Right renal cortex interstitium (tissue), 3 donors: Measurements from ENCODE around the gene ZNF586. TPM values are rescaled to one million over a fixed set of nuclear protein-coding genes. Genes with fewer than 3 reads are reported as not detected.
"Not testable (repeated sequence)": the region's sequence is repeated elsewhere in the genome, so short reads cannot be mapped to it uniquely, and the experiment has no call there.

Experiments
- DNase-seq, 3 donors: peaks; one replicate each; pipeline ENCODE4 v3.0.0-alpha.2; 2013; ENCODE audit warnings: low read depth in 3 of 3, low spot score in 2 of 3
- polyA plus RNA-seq, 3 donors: library from polyadenylated mRNA; unstranded; fragments of 120-200 nt; gene quantifications; one replicate each; pipeline ENCODE4 v1.2.1, GENCODE V29; 2013; ENCODE audit not compliant: insufficient read length in 3 of 3

Gene ZNF586
- polyA plus RNA-seq, 3 donors = 20.8 to 22.3 (median 20.9) TPM

DNA sequence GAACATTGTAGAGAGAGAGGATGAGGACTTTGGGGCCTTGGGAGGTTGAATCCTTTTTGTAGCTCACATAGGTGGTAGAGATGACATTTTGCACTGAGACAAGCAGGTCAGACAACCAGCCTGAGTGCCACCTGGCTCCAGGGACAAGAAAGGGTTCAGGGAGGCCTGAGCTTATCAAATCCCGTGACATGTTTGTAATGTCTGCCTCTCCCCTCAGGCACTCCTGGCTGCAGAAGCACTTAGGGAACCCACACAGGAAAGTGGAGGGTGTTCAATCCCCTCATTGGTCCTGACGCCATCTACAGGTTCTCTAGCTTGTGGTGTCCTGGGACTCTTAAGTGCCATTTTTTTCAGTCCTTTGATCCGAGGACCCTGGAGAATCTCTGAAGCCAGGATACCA lies 51.6 kb downstream of the ZNF586 start:
- DNase-seq = not testable (repeated sequence)

DNA sequence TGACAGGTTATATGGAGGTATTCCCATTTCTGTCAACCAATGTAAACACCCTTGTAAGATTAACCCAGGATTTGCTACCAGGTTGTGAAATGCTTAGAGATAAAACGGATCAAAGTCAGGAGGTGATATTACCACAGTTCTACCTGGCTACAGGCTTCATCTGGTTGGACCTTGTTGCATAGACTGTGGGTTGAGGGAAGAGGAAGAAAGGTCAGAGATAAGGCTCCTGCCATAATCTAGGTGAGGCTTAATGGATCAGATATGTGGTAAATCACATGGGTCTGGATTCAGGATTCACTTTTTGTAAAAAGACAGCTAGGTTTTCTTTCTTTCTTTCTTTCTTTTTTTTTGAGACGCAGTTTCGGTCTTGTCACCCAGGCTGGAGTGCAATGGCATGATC lies 52.0 kb downstream of the ZNF586 start:
- not testable (repeated sequence) for DNase-seq

DNA sequence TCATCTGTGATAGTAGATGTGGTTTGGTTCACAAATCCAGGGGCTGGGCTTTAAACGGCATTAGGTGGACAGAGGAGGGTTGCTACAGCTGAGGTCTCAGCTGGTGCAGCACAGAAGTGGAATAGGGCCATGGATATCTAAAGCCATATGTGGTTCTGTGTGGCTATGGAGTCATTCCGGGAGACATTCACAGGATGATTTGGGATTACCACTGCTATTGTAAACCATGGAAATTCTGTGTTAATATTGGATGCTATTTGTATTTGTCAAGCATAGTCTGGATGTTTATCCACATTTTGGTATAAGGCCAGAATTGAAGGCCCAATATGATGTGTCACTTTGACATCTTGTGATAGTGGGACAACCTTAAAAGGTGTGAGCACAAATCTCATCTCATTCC lies 53.7 kb downstream of the ZNF586 start:
- DNase-seq = not testable (repeated sequence)

DNA sequence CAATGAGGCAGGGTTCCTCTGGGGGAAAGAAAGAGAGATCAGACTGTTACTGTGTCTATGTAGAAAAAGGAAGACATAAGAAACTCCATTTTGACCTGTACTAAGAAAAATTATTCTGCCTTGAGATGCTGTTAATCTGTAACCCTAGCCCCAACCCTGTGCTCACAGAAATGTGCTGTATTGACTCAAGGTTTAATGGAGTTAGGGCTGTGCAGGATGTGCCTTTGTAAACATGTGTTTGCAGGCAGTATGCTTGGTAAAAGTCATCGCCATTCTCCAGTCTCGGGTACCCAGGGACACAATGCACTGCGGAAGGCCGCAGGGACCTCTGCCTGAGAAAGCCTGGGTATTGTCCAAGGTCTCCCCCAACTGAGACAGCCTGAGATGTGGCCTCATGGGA lies 54.1 kb downstream of the ZNF586 start:
- not testable (repeated sequence) for DNase-seq

DNA sequence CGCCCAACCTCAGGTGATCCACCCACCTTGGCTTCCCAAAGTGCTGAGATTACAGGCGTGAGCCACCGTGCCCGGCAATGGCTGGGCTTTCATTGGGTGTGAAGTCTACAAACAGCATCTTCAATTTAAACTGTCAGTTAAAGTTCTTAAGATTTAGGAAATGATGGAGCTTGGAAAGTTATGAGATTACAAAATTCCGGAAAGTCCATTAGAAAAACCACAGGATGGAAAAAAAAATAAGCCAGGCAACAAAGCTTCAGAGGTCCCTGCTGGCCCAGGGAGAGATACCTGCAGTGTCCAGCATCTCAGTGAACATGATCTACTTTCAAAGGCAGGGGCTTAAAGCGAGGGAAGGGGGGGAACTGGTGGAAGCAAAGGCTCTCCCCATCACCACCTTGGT lies 56.0 kb downstream of the ZNF586 start:
- DNase-seq = no peak

DNA sequence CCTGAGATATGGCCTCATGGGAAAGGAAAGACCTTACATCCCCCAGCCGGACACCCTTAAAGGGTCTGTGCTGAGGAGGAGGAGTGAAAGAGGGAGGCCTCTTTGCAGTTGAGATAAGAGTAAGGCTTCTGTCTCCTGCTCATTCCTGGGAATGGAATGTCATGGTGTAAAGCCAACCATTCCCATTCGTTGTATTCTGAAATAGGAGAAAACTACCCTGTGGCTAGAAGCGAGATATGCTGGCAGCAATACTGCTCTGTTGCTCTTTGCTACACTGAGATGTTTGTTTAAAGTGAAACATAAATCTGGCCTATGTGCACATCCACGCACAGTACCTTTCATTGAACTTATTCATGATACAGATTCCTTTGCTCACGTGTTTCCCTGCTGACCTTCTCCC lies 59.8 kb downstream of the ZNF586 start:
- no peak for DNase-seq

DNA sequence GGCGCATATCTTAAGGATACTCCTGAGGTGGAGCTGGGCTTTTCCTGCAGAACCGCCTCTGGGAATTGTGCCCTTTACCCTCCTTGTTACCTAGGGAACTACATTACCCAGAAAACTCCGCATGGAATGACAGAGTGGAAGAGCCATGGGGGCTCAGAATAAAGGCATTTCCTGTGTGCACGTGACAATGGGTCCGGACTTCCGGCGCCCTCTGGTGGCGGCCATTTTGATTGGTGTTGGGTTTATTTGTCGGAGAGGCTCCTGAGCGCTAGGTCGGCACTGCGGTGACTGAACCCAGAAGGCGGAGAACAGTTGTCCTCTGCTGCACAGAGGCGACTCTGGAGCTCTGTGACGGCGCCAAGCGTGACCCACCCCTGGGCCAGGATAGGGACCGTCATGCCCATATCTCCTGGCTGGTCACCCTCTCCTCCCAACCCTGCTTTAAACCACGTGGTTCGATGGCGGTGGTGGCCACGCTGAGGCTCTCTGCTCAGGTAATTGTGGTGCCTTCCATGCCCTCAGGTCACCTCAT lies 60.7 kb downstream of the ZNF586 start, which contains the start of gene ZNF587B:
TSS of gene ZNF587B (plus strand) at position 229 of the 532 bp plus-strand sequence. CDS start at position 459, 230 bp downstream.
- peak in 1 of 3 donors; percentile 62 for DNase-seq

Other genes starting within 250 kb of the ZNF586 start
- 10 to 100 TPM; 13.3 to 14.8 (median 13.3) TPM for gene ZNF549, start 242.3 kb upstream of the ZNF586 start, polyA plus RNA-seq
- 10 to 100 TPM; 21.6 to 25.6 (median 23.6) TPM for gene ZNF550, start 209.8 kb upstream of the ZNF586 start, polyA plus RNA-seq
- gene ZNF416, start 190.8 kb upstream of the ZNF586 start, polyA plus RNA-seq = 10 to 100 TPM; 10.5 to 11.1 (median 10.6) TPM
- gene ZIK1, start 185.5 kb upstream of the ZNF586 start, polyA plus RNA-seq = 10 to 100 TPM; 18.3 to 22.9 (median 21.1) TPM
- 1 to 10 TPM; 3.9 to 4.9 (median 4.9) TPM for gene ZNF530, start 169.8 kb upstream of the ZNF586 start, polyA plus RNA-seq
- 10 to 100 TPM; 28.2 to 30.0 (median 28.5) TPM for gene ZNF134, start 155.4 kb upstream of the ZNF586 start, polyA plus RNA-seq
- 10 to 100 TPM; 36.7 to 40.3 (median 39.5) TPM for gene ZNF211, start 136.5 kb upstream of the ZNF586 start, polyA plus RNA-seq
- gene ZSCAN4, start 100.7 kb upstream of the ZNF586 start, polyA plus RNA-seq = under 1 TPM in 1 of 3 donors, not detected in 2; 0.06 TPM
- gene ZNF551, start 87.7 kb upstream of the ZNF586 start, polyA plus RNA-seq = 10 to 100 TPM; 13.2 to 14.8 (median 13.5) TPM
- gene ZNF154, start 60.5 kb upstream of the ZNF586 start, polyA plus RNA-seq = 10 to 100 TPM; 24.1 to 27.6 (median 27.4) TPM
- 10 to 100 TPM; 20.7 to 21.4 (median 21.3) TPM for gene ZNF671, start 42.1 kb upstream of the ZNF586 start, polyA plus RNA-seq
- gene ZNF776, start 22.9 kb upstream of the ZNF586 start, polyA plus RNA-seq = 10 to 100 TPM; 34.8 to 41.1 (median 38.1) TPM
- 10 to 100 TPM; 16.1 to 18.2 (median 17.3) TPM for gene ZNF552, start 45.2 kb downstream of the ZNF586 start, polyA plus RNA-seq
- 10 to 100 TPM; 14.0 to 15.1 (median 14.0) TPM for gene ZNF587B, start 60.6 kb downstream of the ZNF586 start, polyA plus RNA-seq
- gene ZNF587, start 80.2 kb downstream of the ZNF586 start, polyA plus RNA-seq = 10 to 100 TPM; 18.4 to 24.2 (median 22.7) TPM
- gene ZNF814, start 119.4 kb downstream of the ZNF586 start, polyA plus RNA-seq = 10 to 100 TPM; 52.9 to 54.8 (median 53.1) TPM
- 10 to 100 TPM; 20.3 to 29.4 (median 23.3) TPM for gene ZNF417, start 146.9 kb downstream of the ZNF586 start, polyA plus RNA-seq
- gene ZNF418, start 165.7 kb downstream of the ZNF586 start, polyA plus RNA-seq = 10 to 100 TPM; 18.7 to 24.2 (median 22.6) TPM
- 10 to 100 TPM in 1 of 3 donors, 1 to 10 TPM in 2; 8.7 to 10.8 (median 9.7) TPM for gene ZNF256, start 178.0 kb downstream of the ZNF586 start, polyA plus RNA-seq
- gene C19orf18, start 204.9 kb downstream of the ZNF586 start, polyA plus RNA-seq = 1 to 10 TPM; 1.5 to 2.1 (median 1.6) TPM
- 10 to 100 TPM; 27.8 to 31.2 (median 30.9) TPM for gene ZNF606, start 233.1 kb downstream of the ZNF586 start, polyA plus RNA-seq